Urothelium cell line (cell line): Measurements from ENCODE around the gene ARHGEF26.
A peak's percentile ranks its signal among the peaks of the same experiment; 100 is the strongest.

Source experiments
- DNase-seq: peaks from one replicate; pipeline ENCODE4 v3.0.0; 2011; ENCODE audit warnings: low spot score, mixed read lengths
- FAIRE-seq: peaks from 2 replicates; lab custom pipeline; 2011; peaks lifted over from hg19 to GRCh38; lab: Jason Lieb, UNC

The ARHGEF26 gene

GRCh38 chr3:154115332-154115731, 5.9 kb upstream of the ARHGEF26 start:
- FAIRE-seq: no peak

GRCh38 chr3:154119951-154120350, 1.2 kb upstream of the ARHGEF26 start:
- DNase-seq: no peak
- no peak for FAIRE-seq

More at GRCh38 chr3:154115332-154115731, 5.9 kb upstream of the ARHGEF26 start:
- no peak for DNase-seq

- DNase-seq: peak; percentile 50
- no peak for FAIRE-seq
Observed at GRCh38 chr3:154121701-154122551, 736 bp downstream of the ARHGEF26 start.

GRCh38 chr3:154122552-154122911, 1.3 kb downstream of the ARHGEF26 start:
- DNase-seq: peak; percentile 5
- no peak for FAIRE-seq

GRCh38 chr3:154122912-154123559, 1.8 kb downstream of the ARHGEF26 start:
- no peak for FAIRE-seq

GRCh38 chr3:154123906-154124305, 2.7 kb downstream of the ARHGEF26 start:
- FAIRE-seq (no peak), DNase-seq (no peak)

More at GRCh38 chr3:154122912-154123559, 1.8 kb downstream of the ARHGEF26 start:
- DNase-seq: peak; percentile 17

GRCh38 chr3:154125378-154126030, 4.3 kb downstream of the ARHGEF26 start:
- FAIRE-seq (no peak), DNase-seq (no peak)

- DNase-seq: no peak
- no peak for FAIRE-seq
Observed at GRCh38 chr3:154126651-154127050, 5.5 kb downstream of the ARHGEF26 start.

GRCh38 chr3:154129625-154130024, 8.4 kb downstream of the ARHGEF26 start:
- DNase-seq (no peak), FAIRE-seq (no peak)

GRCh38 chr3:154130540-154130939, 9.3 kb downstream of the ARHGEF26 start:
- no peak for DNase-seq
- no peak for FAIRE-seq

GRCh38 chr3:154131830-154132229, 10.6 kb downstream of the ARHGEF26 start:
- DNase-seq (no peak), FAIRE-seq (no peak)

GRCh38 chr3:154132777-154133375, 11.7 kb downstream of the ARHGEF26 start:
- no peak for DNase-seq
- FAIRE-seq: no peak

- DNase-seq (no peak), FAIRE-seq (no peak)
Observed at GRCh38 chr3:154135511-154136173, 14.5 kb downstream of the ARHGEF26 start.

- no peak for DNase-seq
- FAIRE-seq: no peak
Observed at GRCh38 chr3:154137036-154137435, 15.8 kb downstream of the ARHGEF26 start.

- no peak for DNase-seq
- FAIRE-seq: no peak
Observed at GRCh38 chr3:154139996-154140436, 18.8 kb downstream of the ARHGEF26 start.

GRCh38 chr3:154142608-154143007, 21.4 kb downstream of the ARHGEF26 start:
- FAIRE-seq: no peak

GRCh38 chr3:154143873-154144272, 22.7 kb downstream of the ARHGEF26 start:
- DNase-seq: no peak
- FAIRE-seq: no peak

More at GRCh38 chr3:154142608-154143007, 21.4 kb downstream of the ARHGEF26 start:
- no peak for DNase-seq

- FAIRE-seq (no peak), DNase-seq (no peak)
Observed at GRCh38 chr3:154144825-154145465, 23.8 kb downstream of the ARHGEF26 start.

- DNase-seq (peak; percentile 14), FAIRE-seq (no peak)
Observed at GRCh38 chr3:154148541-154148940, 27.4 kb downstream of the ARHGEF26 start.

GRCh38 chr3:154149286-154149685, 28.1 kb downstream of the ARHGEF26 start:
- no peak for FAIRE-seq
- no peak for DNase-seq
